DND-41 (cell line): Measurements from ENCODE around the gene DPEP1.

ENCODE experiments used
- ATAC-seq: fragments of 200-7000 bp; cut with Tn5 transposase; 3 replicates; pipeline ENCODE4 v1.9.1; 2021; ENCODE audit warnings: low read depth; ENCODE audit not compliant: insufficient read depth
- DNase-seq: peaks from one replicate; pipeline ENCODE4 v3.0.0-alpha.2; 2020
- H2AFZ ChIP-seq: 2 replicates; pipeline ENCODE4 v1.6.0; 2012; ENCODE audit warnings: low read depth, low read length
- H3K27ac ChIP-seq: 2 replicates; pipeline ENCODE4 v1.5.1; 2012; ENCODE audit warnings: low read length, inconsistent platforms
- H3K27me3 ChIP-seq: fragments of 200-600 bp; sonication (generic); 2 replicates; pipeline ENCODE4 v1.6.0; 2012; ENCODE audit warnings: low read length, mild to moderate bottlenecking, inconsistent platforms; ENCODE audit not compliant: insufficient read depth, poor library complexity
- H3K36me3 ChIP-seq: 2 replicates; pipeline ENCODE4 v1.5.1; 2012; ENCODE audit warnings: low read length, inconsistent platforms; ENCODE audit not compliant: insufficient read depth
- H3K4me1 ChIP-seq: 2 replicates; pipeline ENCODE4 v1.5.1; 2012; ENCODE audit warnings: mild to moderate bottlenecking, low read length; ENCODE audit not compliant: insufficient read depth
- H3K4me2 ChIP-seq: 2 replicates; pipeline ENCODE4 v1.6.0; 2012; ENCODE audit warnings: mild to moderate bottlenecking, moderate library complexity, low read length, inconsistent platforms; ENCODE audit not compliant: insufficient read depth
- H3K4me3 ChIP-seq, 2 experiments: fragments of 200-600 bp in 1 of 2; shearing (Covaris generic) in 1 of 2; 2 replicates each; pipeline ENCODE4 v1.5.1; 2012 to 2016; ENCODE audit warnings: inconsistent platforms in 2 of 2, low read length in 2 of 2, mild to moderate bottlenecking in 2 of 2, low read depth in 1 of 2, moderate library complexity in 1 of 2
- H3K79me2 ChIP-seq: 2 replicates; pipeline ENCODE4 v1.6.0; 2012; ENCODE audit warnings: low read length, inconsistent platforms; ENCODE audit not compliant: insufficient read depth
- H3K9ac ChIP-seq: 2 replicates; pipeline ENCODE4 v1.6.0; 2012; ENCODE audit warnings: low read depth, mild to moderate bottlenecking, inconsistent platforms, low read length, moderate library complexity
- H3K9me3 ChIP-seq: 2 replicates; pipeline ENCODE4 v1.5.1; 2012; ENCODE audit warnings: low read length, moderate library complexity, mild to moderate bottlenecking, inconsistent platforms; ENCODE audit not compliant: insufficient read depth, severe bottlenecking
- H4K20me1 ChIP-seq: 2 replicates; pipeline ENCODE4 v1.6.0; 2012; ENCODE audit warnings: low read length; ENCODE audit not compliant: insufficient read depth
- EZH2 ChIP-seq: IDR thresholded peaks from 3 replicates; pipeline ENCODE4 v1.6.1; 2012; ENCODE audit warnings: borderline replicate concordance, low read depth, mild to moderate bottlenecking, moderate library complexity, low read length, inconsistent platforms; ENCODE audit not compliant: severe bottlenecking
- TF ChIP-seq, protein P1 (sequence below): IDR thresholded peaks from 2 replicates; pipeline ENCODE4 v1.5.1; 2012; ENCODE audit warnings: borderline replicate concordance, low read length, moderate library complexity, mild to moderate bottlenecking; ENCODE audit not compliant: poor library complexity, severe bottlenecking; ENCODE audit errors: extremely low read depth

Gene DPEP1

DNA sequence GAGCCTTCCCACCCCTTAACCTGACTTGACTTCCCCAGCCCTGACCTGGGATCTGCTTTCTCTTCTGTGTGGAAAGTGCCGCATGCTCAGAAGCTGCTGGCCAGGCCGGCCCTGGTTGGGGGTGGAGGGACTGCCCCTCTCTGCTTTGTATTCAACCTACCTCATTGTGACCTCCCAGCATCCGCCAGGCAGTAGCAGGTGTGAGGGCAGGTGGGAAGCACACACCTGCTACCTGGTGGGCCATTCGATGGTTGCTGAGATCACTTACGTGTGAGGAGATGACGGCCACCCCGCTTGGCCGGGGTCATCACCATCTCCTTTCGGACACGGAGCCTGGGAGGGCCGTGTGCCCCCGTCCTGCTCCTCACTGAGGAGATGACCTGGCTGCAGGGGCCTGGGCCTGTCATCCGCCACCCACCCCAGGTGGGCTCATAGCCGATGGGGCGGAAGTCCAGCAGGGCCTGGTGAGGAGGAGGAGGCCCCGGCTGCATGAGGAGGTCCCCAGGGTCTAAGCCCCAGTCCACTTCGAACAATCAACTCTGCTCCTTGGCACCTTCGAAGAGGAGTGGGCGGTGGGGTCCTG, 30.7 kb upstream of the DPEP1 start:
- Histone ChIP-seq H3K9ac (no peak overlapping the region), H3K4me1 (no peaks in the 10 kb centered on the region), H3K36me3 (peaks cover 26% of the 10 kb centered on the region), H4K20me1 (no peaks in the 10 kb centered on the region), H3K27me3 (no peaks in the 10 kb centered on the region), H2AFZ (no peak overlapping the region), H3K79me2 (no peaks in the 10 kb centered on the region), H3K4me3 (no peak overlapping the region), H3K27ac (no peak overlapping the region), H3K9me3 (peaks cover 18% of the 10 kb centered on the region), H3K4me2 (no peak overlapping the region)
- ATAC-seq, result no peak
- DNase-seq, result no peak
- no peak for TF ChIP-seq EZH2
- TF ChIP-seq, protein P1, sequence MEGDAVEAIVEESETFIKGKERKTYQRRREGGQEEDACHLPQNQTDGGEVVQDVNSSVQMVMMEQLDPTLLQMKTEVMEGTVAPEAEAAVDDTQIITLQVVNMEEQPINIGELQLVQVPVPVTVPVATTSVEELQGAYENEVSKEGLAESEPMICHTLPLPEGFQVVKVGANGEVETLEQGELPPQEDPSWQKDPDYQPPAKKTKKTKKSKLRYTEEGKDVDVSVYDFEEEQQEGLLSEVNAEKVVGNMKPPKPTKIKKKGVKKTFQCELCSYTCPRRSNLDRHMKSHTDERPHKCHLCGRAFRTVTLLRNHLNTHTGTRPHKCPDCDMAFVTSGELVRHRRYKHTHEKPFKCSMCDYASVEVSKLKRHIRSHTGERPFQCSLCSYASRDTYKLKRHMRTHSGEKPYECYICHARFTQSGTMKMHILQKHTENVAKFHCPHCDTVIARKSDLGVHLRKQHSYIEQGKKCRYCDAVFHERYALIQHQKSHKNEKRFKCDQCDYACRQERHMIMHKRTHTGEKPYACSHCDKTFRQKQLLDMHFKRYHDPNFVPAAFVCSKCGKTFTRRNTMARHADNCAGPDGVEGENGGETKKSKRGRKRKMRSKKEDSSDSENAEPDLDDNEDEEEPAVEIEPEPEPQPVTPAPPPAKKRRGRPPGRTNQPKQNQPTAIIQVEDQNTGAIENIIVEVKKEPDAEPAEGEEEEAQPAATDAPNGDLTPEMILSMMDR, result no peak

DNA sequence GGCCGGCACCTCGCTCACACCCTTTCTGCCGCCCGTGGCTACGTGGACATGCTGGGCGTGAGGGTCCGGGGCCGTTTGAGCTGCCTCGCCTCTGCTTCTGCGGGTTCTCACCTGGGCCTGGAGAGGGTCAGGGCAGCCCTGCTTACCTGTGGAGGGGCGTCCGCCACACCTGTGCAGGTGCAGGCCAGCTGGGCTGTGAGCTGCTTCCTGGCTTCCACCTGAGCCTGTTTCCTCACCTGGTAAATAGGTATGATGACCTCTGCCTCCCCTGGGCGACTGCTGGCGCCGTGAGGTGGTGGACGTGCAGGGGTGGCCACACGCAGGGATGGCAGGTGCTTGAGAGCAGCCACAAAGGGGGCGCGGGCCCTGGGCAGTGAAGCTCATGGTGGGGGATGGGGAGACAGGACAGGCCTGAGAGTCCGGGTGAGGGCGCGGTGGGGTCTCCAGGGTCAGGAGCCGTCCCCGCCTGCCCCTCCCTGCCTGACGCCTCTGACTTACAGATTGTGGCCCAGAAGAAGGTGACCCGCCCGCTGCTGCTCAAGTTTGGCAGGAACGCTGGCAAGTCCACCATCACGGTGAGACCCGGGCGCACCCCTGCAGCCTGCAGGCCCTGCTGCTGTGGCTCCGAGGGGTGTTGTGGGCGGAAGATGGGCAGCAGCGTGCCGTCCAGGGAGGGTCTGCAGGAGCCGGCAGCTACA, 30.1 kb upstream of the DPEP1 start:
- H3K36me3 ChIP-seq, result peaks cover 29% of the 10 kb centered on the region

DNA sequence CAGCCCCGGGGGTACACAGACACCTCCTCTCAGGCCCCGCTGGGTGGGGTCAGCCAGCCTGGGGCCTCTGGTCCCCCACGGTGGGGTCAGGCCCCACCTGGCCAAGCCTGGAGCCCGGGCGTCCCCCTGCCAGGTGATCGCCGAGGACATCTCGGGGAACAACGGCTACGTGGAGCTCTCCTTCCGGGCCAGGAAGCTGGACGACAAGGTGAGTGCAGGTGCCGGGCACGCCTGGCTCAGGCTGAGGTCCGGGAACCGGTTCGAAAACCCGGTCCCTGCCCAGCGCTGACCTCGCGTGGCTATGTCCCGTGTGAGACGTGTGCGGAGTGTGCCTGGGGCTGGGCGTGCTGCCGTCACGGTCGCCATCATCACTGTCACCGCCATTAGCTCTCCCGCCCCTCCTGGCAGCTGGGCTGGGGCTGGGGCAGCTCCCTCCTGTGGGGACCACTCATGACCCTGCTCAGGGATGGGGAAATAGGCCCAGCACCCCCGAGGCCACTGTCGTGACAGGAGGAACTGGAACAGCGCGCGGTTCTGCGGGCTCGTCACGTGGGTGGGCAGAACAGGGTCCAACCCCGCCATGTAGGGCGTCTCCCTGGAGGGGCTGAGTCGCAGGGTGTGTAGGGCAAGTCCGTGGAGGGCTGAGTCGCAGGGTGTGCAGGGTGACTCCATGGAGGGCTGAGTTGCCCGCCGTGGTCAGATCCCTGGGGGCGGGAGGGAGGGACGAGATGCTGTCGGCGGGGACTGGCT, 29.4 kb upstream of the DPEP1 start:
- DNase-seq (no peak), ATAC-seq (no peak)
- H3K36me3 ChIP-seq, result peaks cover 34% of the 10 kb centered on the region
- H3K27me3 ChIP-seq, result no peaks in the 10 kb centered on the region
- TF ChIP-seq, protein P1, result no peak
- TF ChIP-seq EZH2, result no peak
- H2AFZ ChIP-seq, result no peak overlapping the region
- no peak overlapping the region for H3K9ac ChIP-seq
- H3K79me2 ChIP-seq, result no peaks in the 10 kb centered on the region
- no peak overlapping the region for H3K4me3 ChIP-seq
- H3K9me3 ChIP-seq, result peaks cover 26% of the 10 kb centered on the region
- no peaks in the 10 kb centered on the region for H4K20me1 ChIP-seq
- no peak overlapping the region for H3K27ac ChIP-seq
- no peak overlapping the region for H3K4me2 ChIP-seq
- H3K4me1 ChIP-seq, result no peaks in the 10 kb centered on the region

More for the DNA sequence above, 30.1 kb upstream of the DPEP1 start:
- H3K9ac ChIP-seq, result no peak overlapping the region
- TF ChIP-seq, protein P1, result no peak
- TF ChIP-seq EZH2, result no peak
- no peaks in the 10 kb centered on the region for H3K27me3 ChIP-seq
- H4K20me1 ChIP-seq, result no peaks in the 10 kb centered on the region
- no peak overlapping the region for H3K27ac ChIP-seq
- no peak overlapping the region for H2AFZ ChIP-seq
- no peak for ATAC-seq
- no peaks in the 10 kb centered on the region for H3K4me1 ChIP-seq
- no peak for DNase-seq
- H3K4me2 ChIP-seq, result no peak overlapping the region
- H3K79me2 ChIP-seq, result no peaks in the 10 kb centered on the region
- peaks cover 21% of the 10 kb centered on the region for H3K9me3 ChIP-seq
- H3K4me3 ChIP-seq, result no peak overlapping the region
